Astrocyte (in vitro differentiated cells and primary cell): ENCODE results near the gene ARFRP1.

Experiments
- CTCF ChIP-seq: IDR thresholded peaks from 2 replicates; pipeline ENCODE4 v1.5.1; 2011; ENCODE audit warnings: low read depth, mild to moderate bottlenecking, inconsistent platforms, low read length, moderate library complexity; ENCODE audit not compliant: insufficient read depth
- EZH2 ChIP-seq: IDR thresholded peaks from 2 replicates; pipeline ENCODE4 v1.6.1; 2012; ENCODE audit warnings: mild to moderate bottlenecking, low read length, inconsistent platforms; ENCODE audit not compliant: insufficient read depth

GRCh38 chr20:63735859-63736718 is 28.3 kb upstream of the ARFRP1 start, which contains the start of gene LIME1:
- no peak for TF ChIP-seq CTCF
- no peak for TF ChIP-seq EZH2
